Ecto neural progenitor cell (in vitro differentiated cells): ENCODE data around the gene MPRIP.

Experiments used
- DNase-seq: peaks from one replicate; pipeline ENCODE4 v3.0.0-alpha.2; 2018; ENCODE audit warnings: low spot score

Gene MPRIP

GRCh38 chr17:17108451-17109049 is 66.3 kb downstream of the MPRIP start:
- DNase-seq: no peak

GRCh38 chr17:17109256-17109655 is 67.0 kb downstream of the MPRIP start:
- DNase-seq: no peak

- DNase-seq: no peak
Observed at GRCh38 chr17:17109907-17110306, 67.7 kb downstream of the MPRIP start.

- DNase-seq: no peak
Observed at GRCh38 chr17:17110520-17110919, 68.3 kb downstream of the MPRIP start.

GRCh38 chr17:17111401-17112393 is 69.4 kb downstream of the MPRIP start:
- no peak for DNase-seq

- no peak for DNase-seq
Observed at GRCh38 chr17:17112628-17113200, 70.5 kb downstream of the MPRIP start.

GRCh38 chr17:17114592-17115225 is 72.5 kb downstream of the MPRIP start:
- no peak for DNase-seq

- no peak for DNase-seq
Observed at GRCh38 chr17:17115620-17116019, 73.4 kb downstream of the MPRIP start.

- no peak for DNase-seq
Observed at GRCh38 chr17:17116406-17116805, 74.1 kb downstream of the MPRIP start.

GRCh38 chr17:17117923-17118322 is 75.7 kb downstream of the MPRIP start:
- DNase-seq: no peak

- DNase-seq: no peak
Observed at GRCh38 chr17:17118399-17118798, 76.1 kb downstream of the MPRIP start.

- no peak for DNase-seq
Observed at GRCh38 chr17:17119106-17119505, 76.8 kb downstream of the MPRIP start.

- no peak for DNase-seq
Observed at GRCh38 chr17:17119533-17119932, 77.3 kb downstream of the MPRIP start.

GRCh38 chr17:17120294-17120693 is 78.0 kb downstream of the MPRIP start:
- DNase-seq: no peak

- DNase-seq: no peak
Observed at GRCh38 chr17:17120701-17121100, 78.4 kb downstream of the MPRIP start.

- DNase-seq: no peak
Observed at GRCh38 chr17:17121162-17121561, 78.9 kb downstream of the MPRIP start.

- DNase-seq: no peak
Observed at GRCh38 chr17:17122781-17123483, 80.7 kb downstream of the MPRIP start.

- DNase-seq: no peak
Observed at GRCh38 chr17:17124341-17124740, 82.1 kb downstream of the MPRIP start.

- DNase-seq: no peak
Observed at GRCh38 chr17:17125136-17126084, 83.2 kb downstream of the MPRIP start.
